HG03575 (cell line): ENCODE results near the gene DENND4B.
"Not testable (repeated sequence)": the region's sequence is repeated elsewhere in the genome, so short reads cannot be mapped to it uniquely, and the experiment has no call there.

Source experiments
- ATAC-seq: cut with Tn5 transposase; IDR thresholded peaks from one replicate; pipeline ENCODE4 v1.9.1; 2021; ENCODE audit not compliant: unreplicated experiment, insufficient number of reproducible peaks, low FRiP score; ENCODE audit errors: extremely low read depth

The DENND4B gene

GRCh38 chr1:153907134-153907533, 39.4 kb downstream of the DENND4B start:
- ATAC-seq = no peak

GRCh38 chr1:153906396-153906795, 40.1 kb downstream of the DENND4B start:
- ATAC-seq = no peak

- not testable (repeated sequence) for ATAC-seq
Observed at GRCh38 chr1:153905908-153906307, 40.6 kb downstream of the DENND4B start.

- ATAC-seq = no peak
Observed at GRCh38 chr1:153903841-153904455, 42.6 kb downstream of the DENND4B start.

- no peak for ATAC-seq
Observed at GRCh38 chr1:153899509-153899908, 47.0 kb downstream of the DENND4B start.

GRCh38 chr1:153895866-153896265, 50.7 kb downstream of the DENND4B start:
- ATAC-seq = not testable (repeated sequence)

- ATAC-seq = not testable (repeated sequence)
Observed at GRCh38 chr1:153891042-153891441, 55.5 kb downstream of the DENND4B start.

- no peak for ATAC-seq
Observed at GRCh38 chr1:153888533-153888932, 58.0 kb downstream of the DENND4B start.

GRCh38 chr1:153886127-153886526, 60.4 kb downstream of the DENND4B start:
- no peak for ATAC-seq

- no peak for ATAC-seq
Observed at GRCh38 chr1:153883223-153883622, 63.3 kb downstream of the DENND4B start.

GRCh38 chr1:153882296-153882912, 64.1 kb downstream of the DENND4B start:
- ATAC-seq = no peak

- ATAC-seq = no peak
Observed at GRCh38 chr1:153881751-153882150, 64.8 kb downstream of the DENND4B start.

- ATAC-seq = no peak
Observed at GRCh38 chr1:153880962-153881361, 65.6 kb downstream of the DENND4B start.

GRCh38 chr1:153880024-153880423, 66.5 kb downstream of the DENND4B start:
- ATAC-seq = no peak
